ENCODE measurements around the gene KRTAP10-4. TPM values are rescaled to one million over a fixed set of nuclear protein-coding genes. Genes with fewer than 3 reads are reported as not detected.

Gene KRTAP10-4
- total and polyA plus RNA-seq, 2 experiments from 2014 or later, result 0.16 TPM; not detected in 1

- no peaks in the 10 kb centered on the region for H3K4me1 ChIP-seq (ENCODE audit: low read depth)
- no peak overlapping the region for H3K27ac ChIP-seq
- no peak for DNase-seq (ENCODE audit: low read depth in 1 of 2, low spot score in 1 of 2)
- no peaks in the 10 kb centered on the region for H3K36me3 ChIP-seq
- no peak overlapping the region for H3K4me3 ChIP-seq
- H3K27me3 ChIP-seq, result no peaks in the 10 kb centered on the region
- no peaks in the 10 kb centered on the region for H3K9me3 ChIP-seq (ENCODE audit: low read depth)
- no peak for TF ChIP-seq CTCF (IDR thresholded peaks at IDR 0.05; ENCODE audit: low read depth, low read length)
Measured at GRCh38 chr21:44527156-44527982, 46.2 kb upstream of the KRTAP10-4 start.

- Histone ChIP-seq H3K27ac (no peak overlapping the region), H3K27me3 (no peaks in the 10 kb centered on the region), H3K4me3 (no peak overlapping the region), H3K4me1 (ENCODE audit: low read depth) (no peaks in the 10 kb centered on the region), H3K36me3 (no peaks in the 10 kb centered on the region), H3K9me3 (ENCODE audit: low read depth) (no peaks in the 10 kb centered on the region)
- DNase-seq (ENCODE audit: low read depth in 1 of 2, low spot score in 1 of 2), result no peak
- no peak for TF ChIP-seq CTCF (IDR thresholded peaks at IDR 0.05; ENCODE audit: low read depth, low read length)
Measured at GRCh38 chr21:44527983-44528633, 45.4 kb upstream of the KRTAP10-4 start.

DNA sequence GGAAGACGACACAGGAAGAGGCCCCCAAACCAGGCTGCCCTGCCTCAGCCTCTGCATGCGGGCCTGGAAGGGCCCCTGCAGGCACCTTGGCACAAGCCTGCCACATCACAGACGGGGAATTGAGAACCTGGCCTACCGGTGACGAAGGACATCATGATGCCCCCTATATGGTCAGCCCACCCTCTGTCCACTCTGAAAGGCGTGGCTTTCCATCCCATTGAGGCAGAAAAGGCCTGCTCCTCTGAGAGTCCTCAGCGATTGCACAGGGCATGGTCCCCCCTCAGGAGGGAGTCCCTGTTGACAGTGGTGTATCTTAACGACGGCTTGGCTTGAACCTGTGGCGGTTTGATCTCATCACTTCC, 44.9 kb upstream of the KRTAP10-4 start:
- no peaks in the 10 kb centered on the region for H3K36me3 ChIP-seq
- no peaks in the 10 kb centered on the region for H3K27me3 ChIP-seq
- H3K4me1 ChIP-seq (ENCODE audit: low read depth), result no peaks in the 10 kb centered on the region
- no peak overlapping the region for H3K4me3 ChIP-seq
- no peaks in the 10 kb centered on the region for H3K9me3 ChIP-seq (ENCODE audit: low read depth)
- H3K27ac ChIP-seq, result no peak overlapping the region
- no peak for TF ChIP-seq CTCF (IDR thresholded peaks at IDR 0.05; ENCODE audit: low read depth, low read length)
- DNase-seq (ENCODE audit: low read depth in 1 of 2, low spot score in 1 of 2), result no peak

GRCh38 chr21:44529011-44529421, 44.5 kb upstream of the KRTAP10-4 start:
- H3K4me3 ChIP-seq, result no peak overlapping the region
- no peaks in the 10 kb centered on the region for H3K4me1 ChIP-seq (ENCODE audit: low read depth)
- H3K27me3 ChIP-seq, result no peaks in the 10 kb centered on the region
- H3K36me3 ChIP-seq, result no peaks in the 10 kb centered on the region
- no peak for TF ChIP-seq CTCF (IDR thresholded peaks at IDR 0.05; ENCODE audit: low read depth, low read length)
- no peak overlapping the region for H3K27ac ChIP-seq
- H3K9me3 ChIP-seq (ENCODE audit: low read depth), result no peaks in the 10 kb centered on the region
- no peak for DNase-seq (ENCODE audit: low read depth in 1 of 2, low spot score in 1 of 2)

DNA sequence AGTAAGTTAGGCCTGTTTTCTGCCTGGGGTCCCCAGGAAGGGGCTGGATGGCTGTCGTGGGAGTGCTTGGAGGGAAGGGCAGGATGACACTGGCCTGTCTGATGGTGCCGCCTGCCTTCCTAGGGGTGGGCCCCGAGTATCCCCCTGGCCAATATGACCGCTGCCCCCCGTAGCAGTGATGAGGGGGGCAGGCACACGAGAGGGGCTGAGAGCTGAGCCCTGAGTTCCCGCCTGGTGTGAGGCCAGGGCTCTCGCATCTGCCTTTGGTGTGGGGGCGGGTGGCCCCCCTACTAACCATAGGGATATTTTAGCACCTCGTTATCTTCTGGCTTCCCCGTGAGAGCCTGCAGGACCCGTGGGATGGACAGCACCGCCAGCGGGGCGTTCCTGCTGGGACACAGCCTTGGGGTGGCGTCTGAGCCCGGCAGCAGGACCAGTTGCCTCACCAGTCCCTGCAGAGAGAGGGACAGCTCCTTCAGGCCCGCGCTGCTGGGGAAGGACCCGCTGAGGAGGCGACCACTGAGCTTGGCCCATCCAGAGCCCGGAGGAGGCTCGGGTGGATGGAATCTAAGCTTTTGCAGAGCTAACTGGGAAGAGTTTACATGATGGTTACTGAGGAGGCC, 43.9 kb upstream of the KRTAP10-4 start:
- no peak for DNase-seq (ENCODE audit: low read depth in 1 of 2, low spot score in 1 of 2)
- Histone ChIP-seq H3K36me3 (no peaks in the 10 kb centered on the region), H3K4me3 (no peak overlapping the region), H3K27me3 (no peaks in the 10 kb centered on the region), H3K4me1 (ENCODE audit: low read depth) (no peaks in the 10 kb centered on the region), H3K27ac (no peak overlapping the region), H3K9me3 (ENCODE audit: low read depth) (no peaks in the 10 kb centered on the region)
- TF ChIP-seq CTCF (IDR thresholded peaks at IDR 0.05; ENCODE audit: low read depth, low read length), result no peak
